ENCODE results near the gene AP1S3.

The AP1S3 gene

GRCh38 chr2:223737207-223737606 is 100.2 kb downstream of the AP1S3 start:
- no peak for TF ChIP-seq ZNF777 (tag by site-specific recombination; IDR thresholded peaks at IDR 0.05; ENCODE audit: borderline replicate concordance)
- no peak for TF ChIP-seq ZNF157 (tag by site-specific recombination; IDR thresholded peaks at IDR 0.05)
- TF ChIP-seq ZNF18 (tag by site-specific recombination; IDR thresholded peaks at IDR 0.05): no peak
- TF ChIP-seq ZNF221 (tag by site-specific recombination; IDR thresholded peaks at IDR 0.05; ENCODE audit: borderline replicate concordance): no peak
- no peak for TF ChIP-seq PRDM4 (tag by site-specific recombination; IDR thresholded peaks at IDR 0.05)
- no peak for TF ChIP-seq ZBTB49 (tag by site-specific recombination; IDR thresholded peaks at IDR 0.05; ENCODE audit: low read depth)
- no peak for TF ChIP-seq ZNF248 (tag by site-specific recombination; IDR thresholded peaks at IDR 0.05)
- TF ChIP-seq ZNF624 (tag by site-specific recombination; IDR thresholded peaks at IDR 0.05): no peak
- no peak for TF ChIP-seq IKZF3 (tag by site-specific recombination; IDR thresholded peaks at IDR 0.05)
- TF ChIP-seq ZNF423 (tag by site-specific recombination; IDR thresholded peaks at IDR 0.05): no peak
- no peaks in the 10 kb centered on the region for H3K4me1 ChIP-seq (ENCODE audit: control insufficient read depth, insufficient read depth, low read length)
- no peak overlapping the region for H3K27ac ChIP-seq (ENCODE audit: extremely low read depth, low read depth, low read length)
- no peaks in the 10 kb centered on the region for H3K9me3 ChIP-seq (ENCODE audit: control insufficient read depth, insufficient read depth, low read depth, low read length)
- H3K4me3 ChIP-seq (ENCODE audit: low read depth, low read length): no peak overlapping the region
- ChIA-PET POLR2A (no interaction called here), CTCF (interaction anchor here (0.6 to 0.8 kb wide), 3 partner anchors 9 to 1047 kb away, joined by 3 read pairs; no protein-coding TSS in a partner anchor)
- no peaks in the 10 kb centered on the region for H3K36me3 ChIP-seq (ENCODE audit: control insufficient read depth in 2 of 2, insufficient read depth in 1 of 2, low read length in 2 of 2)

- Histone ChIP-seq H3K9me3 (ENCODE audit: control insufficient read depth, insufficient read depth, low read depth, low read length) (no peaks in the 10 kb centered on the region), H3K27ac (ENCODE audit: extremely low read depth, low read depth, low read length) (no peak overlapping the region), H3K4me3 (ENCODE audit: low read depth, low read length) (no peak overlapping the region), H3K4me1 (ENCODE audit: control insufficient read depth, insufficient read depth, low read length) (no peaks in the 10 kb centered on the region), H3K36me3 (ENCODE audit: control insufficient read depth in 2 of 2, insufficient read depth in 1 of 2, low read length in 2 of 2) (no peaks in the 10 kb centered on the region)
- ChIA-PET POLR2A (no interaction called here), CTCF (interaction anchor here (1.2 kb wide), 1 partner anchor 9 kb away, joined by 4 read pairs; no protein-coding TSS in a partner anchor)
- TF ChIP-seq ZNF155 (tag by site-specific recombination; IDR thresholded peaks at IDR 0.05): no peak
- no peak for TF ChIP-seq ZSCAN23 (tag by site-specific recombination; IDR thresholded peaks at IDR 0.05)
- no peak for TF ChIP-seq ZBTB48 (tag by site-specific recombination; IDR thresholded peaks at IDR 0.05)
- TF ChIP-seq ZNF175 (tag by site-specific recombination; IDR thresholded peaks at IDR 0.05): no peak
- no peak for TF ChIP-seq ZNF701 (tag by site-specific recombination; IDR thresholded peaks at IDR 0.05)
- TF ChIP-seq EGR2 (tag by site-specific recombination; IDR thresholded peaks at IDR 0.05; ENCODE audit: low read depth): no peak
- no peak for TF ChIP-seq HIC1 (tag by site-specific recombination; IDR thresholded peaks at IDR 0.05)
- no peak for TF ChIP-seq ATF2 (tag by site-specific recombination; IDR thresholded peaks at IDR 0.05; ENCODE audit: low read depth)
- no peak for TF ChIP-seq ZEB2 (tag by site-specific recombination; IDR thresholded peaks at IDR 0.05)
Observed at GRCh38 chr2:223736488-223736887, 100.9 kb downstream of the AP1S3 start.

All from HEK293 (cell line).